C1 segment of cervical spinal cord (tissue), 14 donors: Measurements from ENCODE around the gene AICDA.

Experiments
- DNase-seq, 14 donors: peaks; one replicate each; lab custom pipeline; 2025; lab: John Stamatoyannopoulos, UW

The AICDA gene

DNA sequence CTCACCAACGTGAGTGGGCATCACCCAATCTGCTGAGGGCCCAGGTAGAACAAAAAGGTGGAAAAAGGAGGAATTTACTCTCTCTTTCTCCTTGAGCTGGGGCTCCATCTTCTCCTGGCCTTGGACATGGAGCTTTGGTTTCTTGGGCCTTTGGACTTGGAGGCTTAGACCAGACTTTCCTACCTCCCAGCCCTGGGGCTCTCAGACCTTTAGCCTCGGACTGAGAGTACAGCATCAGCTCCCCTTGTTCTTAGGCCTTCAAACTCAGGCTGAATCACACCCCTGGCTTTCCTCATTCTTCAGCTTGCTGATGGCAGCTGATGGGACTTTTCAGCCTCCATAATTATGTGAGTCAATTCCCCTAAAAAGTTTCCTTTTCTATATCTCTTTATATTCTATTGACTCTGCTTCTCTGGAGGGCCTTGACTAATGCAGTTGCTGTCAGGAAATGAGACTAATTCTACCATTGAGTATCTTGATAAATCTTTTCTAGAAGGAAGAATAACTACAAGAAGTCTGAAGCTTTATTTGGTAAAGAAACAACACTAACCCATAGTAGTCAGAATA is 56.0 kb downstream of the AICDA start:
- DNase-seq = no peak

DNA sequence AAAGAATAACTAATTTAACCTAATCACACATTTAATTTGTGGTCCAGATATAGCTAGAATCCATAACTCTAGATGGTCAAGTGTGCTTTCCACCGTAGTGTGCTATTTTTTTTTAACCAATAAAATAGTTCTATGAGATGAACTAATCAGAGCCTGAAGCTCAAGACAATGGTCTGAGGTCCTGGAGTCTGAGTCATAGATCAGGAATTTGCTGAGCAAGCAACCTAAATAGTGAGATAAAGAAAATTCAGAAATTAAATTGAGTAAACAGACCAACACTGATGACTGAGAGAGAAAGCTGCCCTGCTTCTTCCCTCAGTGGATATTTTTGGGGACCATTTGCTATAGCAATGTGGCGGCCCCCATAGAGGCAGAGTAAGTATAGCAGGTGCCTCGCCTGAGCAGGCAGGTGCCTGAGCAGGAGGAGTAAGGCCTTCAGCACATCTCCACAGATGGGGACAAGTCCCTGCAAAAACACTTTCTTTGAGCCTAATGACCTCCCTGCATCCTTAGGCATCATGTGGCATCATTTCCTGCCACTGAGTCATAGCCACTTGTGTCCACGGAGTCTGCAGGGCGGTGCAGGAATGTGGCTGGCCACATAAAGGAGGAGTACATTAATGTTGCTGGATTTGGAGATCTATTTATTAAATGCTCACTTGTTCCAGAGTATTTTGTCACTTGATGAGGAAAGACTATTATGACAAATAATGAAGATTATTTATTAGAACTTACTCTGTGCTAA is 58.0 kb downstream of the AICDA start:
- DNase-seq = no peak

DNA sequence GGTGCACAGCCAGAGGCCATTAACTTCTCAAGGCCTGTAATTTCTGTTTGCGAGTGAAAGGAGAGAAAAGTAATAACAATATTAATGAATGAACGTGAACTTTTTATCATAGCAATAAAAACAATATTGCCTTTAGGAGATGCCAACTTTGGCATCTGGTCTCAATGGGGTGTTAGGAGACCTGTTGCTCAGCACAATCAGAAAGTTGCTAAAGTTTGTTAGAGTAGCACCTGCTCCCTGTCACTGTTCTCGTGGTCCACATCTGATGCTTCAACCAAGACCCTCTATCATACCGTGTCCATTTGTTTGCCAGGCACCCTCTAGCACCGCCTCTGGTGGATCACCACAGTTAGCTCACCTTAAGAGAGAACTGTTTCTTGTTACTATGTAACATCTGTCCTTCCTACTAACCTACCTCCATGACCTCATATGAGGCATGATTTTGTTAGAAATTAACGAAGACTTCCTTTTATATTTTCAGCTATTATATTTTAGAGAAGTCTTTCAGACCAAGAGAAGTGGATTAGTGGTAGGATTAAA is 59.5 kb downstream of the AICDA start:
- DNase-seq = no peak
